Renal pelvis (tissue), 4 donors: ENCODE results near the gene ZBTB20. TPM values are rescaled to one million over a fixed set of nuclear protein-coding genes. Genes with fewer than 3 reads are reported as not detected.

Experiments used
- DNase-seq: peaks from one replicate; pipeline ENCODE4 v3.0.0-alpha.2; 2013
- polyA plus RNA-seq, 3 donors: library from polyadenylated mRNA; unstranded; fragments of 120-200 nt; gene quantifications; one replicate each; pipeline ENCODE4 v1.2.1, GENCODE V29; 2013; ENCODE audit not compliant: insufficient read length in 3 of 3

ZBTB20 gene
- polyA plus RNA-seq, 3 donors: 4.4 to 6.3 (median 5.9) TPM

DNA sequence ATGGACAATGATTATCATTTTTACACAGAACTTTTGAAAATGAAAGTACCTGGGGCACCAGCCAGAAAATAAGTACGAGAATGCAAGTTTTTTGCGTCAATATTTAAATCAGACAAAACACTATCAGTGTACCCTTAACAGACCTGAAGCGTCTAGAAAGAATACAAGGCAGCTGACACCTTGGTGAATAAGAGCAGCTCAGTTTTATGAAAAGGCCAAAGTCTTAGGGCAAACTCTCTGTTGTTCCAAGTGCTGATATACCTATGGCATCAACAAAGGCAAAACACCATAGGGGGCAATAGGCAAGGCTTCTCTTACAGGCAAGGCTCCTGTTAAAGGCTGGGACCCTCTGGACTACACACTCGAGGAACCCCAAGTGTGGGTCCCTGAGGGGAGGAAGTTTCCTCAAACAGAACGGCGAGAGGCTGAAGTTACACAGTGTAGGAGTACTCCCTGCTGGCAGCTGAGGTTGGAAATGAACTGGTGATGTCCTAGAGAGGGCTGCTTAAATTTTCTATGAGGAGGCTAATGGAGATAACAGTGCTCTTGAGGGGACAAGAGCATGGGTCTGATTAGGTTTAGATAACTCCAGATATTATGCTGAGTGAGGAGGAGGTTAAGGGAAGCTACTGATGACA, 562.2 kb downstream of the ZBTB20 start:
- no peak for DNase-seq

DNA sequence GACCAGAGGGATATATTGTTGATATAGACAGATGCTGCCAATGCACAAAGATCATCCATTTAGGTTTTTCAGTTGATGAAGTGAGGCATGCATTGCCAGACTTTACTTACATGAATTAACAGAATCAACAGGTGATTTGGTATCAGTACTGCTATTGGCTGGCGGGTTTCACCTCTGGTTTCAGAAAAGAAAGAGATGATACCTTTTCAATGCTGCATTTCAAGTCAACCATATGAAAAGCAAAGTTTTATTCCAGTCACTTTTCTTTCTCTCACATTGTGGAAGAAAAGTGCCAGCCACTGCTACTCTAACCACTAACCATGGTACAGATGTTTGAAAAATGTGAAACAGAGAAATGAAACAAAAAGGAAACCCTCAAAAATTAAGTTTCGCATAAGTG, 564.2 kb downstream of the ZBTB20 start:
- no peak for DNase-seq

DNA sequence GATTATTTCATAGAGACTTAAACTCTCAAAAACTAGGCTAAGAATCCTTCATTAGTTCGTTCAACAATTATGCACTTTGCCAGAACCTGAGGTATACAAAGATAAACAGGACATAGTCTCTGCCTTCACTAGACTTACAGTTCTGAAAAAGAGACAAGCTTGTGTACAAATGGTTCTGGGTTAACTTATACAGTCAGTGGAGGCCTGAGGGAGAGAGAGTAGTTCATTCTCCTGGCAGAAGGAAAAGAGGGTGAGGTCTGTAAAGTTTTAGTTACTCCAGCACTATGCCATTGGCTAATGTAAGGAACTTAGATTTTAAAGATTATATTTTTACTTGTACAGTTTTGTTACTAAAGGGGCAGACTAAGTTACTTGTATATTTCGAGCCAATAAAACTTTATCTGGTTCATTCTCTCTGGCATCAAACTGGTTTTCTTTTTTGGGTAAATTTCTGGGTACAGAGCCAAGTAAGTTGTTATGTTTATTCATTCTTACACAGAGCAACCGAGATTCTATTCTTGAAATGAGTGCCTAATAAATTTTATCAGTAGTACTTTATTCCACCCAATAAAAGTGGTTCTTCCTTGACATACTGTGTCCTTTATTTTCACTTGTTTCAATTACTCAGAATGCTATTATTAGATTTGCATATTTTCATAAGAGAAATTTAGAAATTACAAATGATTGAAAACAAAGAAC, 574.6 kb downstream of the ZBTB20 start:
- DNase-seq: no peak

DNA sequence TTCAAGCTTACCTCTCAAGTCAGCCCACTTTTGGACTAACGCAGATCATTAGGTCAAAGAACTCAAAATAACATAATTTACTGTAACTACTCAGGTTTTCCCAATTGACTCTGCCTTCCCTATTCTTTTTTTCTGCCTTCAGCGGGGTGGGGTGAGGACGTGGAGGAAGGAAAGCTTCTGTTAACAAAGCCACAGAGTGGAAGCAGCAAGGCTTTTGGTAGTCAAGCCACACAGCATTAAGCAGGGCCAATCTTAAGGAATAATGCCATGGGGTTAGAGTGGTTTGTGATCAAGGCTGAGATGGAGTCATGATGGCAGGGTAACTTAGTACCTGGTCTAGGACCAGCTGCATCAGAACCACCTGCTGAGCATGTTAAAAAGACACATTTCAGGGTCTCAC, 575.7 kb downstream of the ZBTB20 start:
- DNase-seq: no peak

DNA sequence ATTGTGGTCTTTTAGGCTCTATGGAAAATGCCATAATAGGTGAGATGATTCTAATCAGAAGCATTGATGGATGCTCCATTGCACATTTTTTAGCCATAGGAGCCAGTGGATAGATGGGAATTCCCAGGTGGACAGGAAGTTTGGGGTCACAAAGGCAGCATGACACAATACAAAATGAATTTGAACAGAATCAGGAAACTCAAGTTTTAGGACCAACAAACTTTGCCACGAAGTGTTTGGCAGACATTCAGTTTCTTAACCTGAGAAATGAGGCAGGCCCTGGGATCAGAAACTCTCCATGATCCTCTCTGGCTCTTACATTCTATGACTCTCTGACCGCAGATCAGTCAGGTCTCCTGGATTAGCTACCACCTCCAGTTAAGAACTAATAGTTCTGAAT, 577.9 kb downstream of the ZBTB20 start:
- DNase-seq: no peak

DNA sequence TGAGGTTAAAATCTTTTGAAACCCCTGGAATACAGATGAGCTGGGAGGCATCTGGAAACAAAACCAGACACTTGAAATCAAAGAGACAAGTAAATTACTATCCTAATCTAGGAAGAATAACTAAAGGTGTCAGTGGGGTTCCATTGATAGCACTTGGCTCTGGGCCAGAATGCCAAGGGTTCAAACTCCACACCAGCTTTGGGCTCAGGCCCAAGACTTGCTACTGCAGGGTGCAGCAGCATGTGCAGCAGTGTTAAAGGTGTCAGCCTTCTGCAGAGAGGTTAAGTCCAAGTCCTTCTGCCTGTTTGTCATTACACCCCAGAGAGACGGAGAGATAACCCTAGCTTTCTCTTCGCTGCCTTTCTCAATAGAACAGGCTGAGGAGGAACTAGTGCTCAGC, 579.3 kb downstream of the ZBTB20 start:
- no peak for DNase-seq

DNA sequence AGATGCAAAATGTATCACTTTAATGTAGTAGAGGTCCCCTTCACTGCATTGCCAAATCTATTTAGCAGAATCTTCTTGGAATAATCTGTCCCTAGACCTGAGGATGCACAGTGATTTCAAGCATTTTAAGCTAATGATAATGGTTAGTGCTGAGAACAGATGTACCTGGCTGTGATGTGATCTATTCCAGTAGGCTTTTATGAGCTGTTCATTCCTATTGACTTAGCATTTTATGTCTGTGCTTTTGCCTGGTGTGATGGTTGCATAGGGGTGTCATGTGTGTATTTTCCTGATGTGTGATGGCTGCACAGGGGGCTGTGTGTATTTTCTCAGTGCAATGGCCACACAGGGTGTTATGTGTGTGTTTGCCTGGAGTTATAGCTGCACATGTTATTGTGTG, 580.3 kb downstream of the ZBTB20 start:
- DNase-seq: no peak

DNA sequence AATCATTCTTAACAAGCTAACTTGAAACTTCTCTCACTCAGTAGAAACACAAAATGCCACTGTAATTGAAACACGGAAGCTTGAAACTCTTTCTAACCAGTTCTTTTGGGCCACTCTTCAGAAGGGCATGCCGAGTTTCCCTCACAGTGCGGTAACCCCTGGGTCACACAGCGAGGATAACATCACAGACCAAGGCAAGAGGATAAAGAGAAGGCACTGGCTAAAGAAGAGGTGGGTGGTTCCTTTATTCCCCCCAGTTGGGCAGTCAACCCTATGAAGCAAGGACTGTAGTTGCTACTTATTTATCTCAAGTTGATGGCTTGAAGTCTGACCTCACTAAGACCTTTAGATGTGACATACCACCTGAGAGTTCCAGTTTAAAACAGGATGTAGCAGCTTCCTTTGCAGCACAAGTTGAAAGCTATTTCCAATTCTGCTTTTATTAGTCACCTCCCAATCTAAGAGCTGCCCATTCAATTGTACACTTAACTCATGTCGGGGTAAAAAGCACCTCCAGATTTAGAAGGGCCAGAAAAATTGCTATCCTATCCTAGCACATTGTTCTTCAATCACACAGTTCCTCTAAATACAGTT, 580.8 kb downstream of the ZBTB20 start:
- DNase-seq: no peak

DNA sequence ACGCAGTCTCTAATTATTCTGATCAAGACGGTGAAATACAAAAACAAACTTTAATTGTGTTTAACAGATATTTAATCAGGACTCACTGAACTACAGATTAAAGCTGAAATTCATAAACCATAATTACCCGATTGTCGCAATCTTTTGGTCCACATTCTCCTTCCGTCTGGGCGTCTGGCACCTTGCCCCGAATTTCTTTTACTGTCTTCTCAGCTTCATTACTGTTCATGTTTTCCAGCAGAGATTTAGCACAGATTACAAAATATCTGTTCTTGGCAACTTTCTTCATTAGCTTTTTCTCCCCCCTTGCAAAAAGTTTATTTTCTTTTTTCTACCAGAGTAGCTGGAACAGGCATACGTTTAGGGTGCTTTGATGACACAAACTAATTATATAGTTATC, 581.9 kb downstream of the ZBTB20 start:
- DNase-seq: no peak

DNA sequence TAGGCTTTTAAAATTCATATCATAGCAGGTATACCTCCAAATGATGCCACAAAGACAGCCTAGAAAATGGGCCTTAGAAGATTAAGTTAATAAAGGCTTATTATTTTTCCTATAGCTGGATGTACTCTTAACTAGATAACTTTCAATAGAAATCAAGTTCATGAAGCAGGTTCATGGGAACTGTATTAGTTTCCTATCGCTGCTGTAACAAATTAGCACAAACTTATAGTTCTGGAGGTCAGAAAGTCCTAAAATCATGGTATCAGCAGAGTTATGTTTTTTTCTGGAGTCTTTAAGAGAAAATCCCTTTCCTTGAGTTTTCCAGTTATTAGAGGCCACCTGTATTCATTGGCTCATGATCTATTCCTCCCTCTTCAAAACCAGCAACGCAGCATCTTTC, 583.4 kb downstream of the ZBTB20 start:
- no peak for DNase-seq

DNA sequence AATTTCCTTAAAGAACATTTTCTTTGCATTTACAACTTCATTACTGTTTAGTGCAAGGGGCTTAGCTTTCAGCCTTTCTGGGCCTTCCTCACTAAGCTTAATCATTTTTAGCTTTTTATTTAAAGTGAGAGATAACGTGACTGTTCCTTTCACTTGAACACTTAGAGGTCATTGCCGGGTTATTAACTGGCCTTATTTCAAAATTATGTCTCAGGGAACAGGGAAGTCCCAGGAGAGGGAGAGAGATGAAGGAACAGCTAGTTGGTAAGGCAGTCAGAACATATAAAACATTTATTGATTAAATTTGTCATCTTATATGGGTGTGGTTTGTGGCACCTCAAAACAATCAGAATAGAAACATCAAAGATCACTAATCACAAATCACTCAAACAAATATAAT, 584.5 kb downstream of the ZBTB20 start:
- DNase-seq: no peak

DNA sequence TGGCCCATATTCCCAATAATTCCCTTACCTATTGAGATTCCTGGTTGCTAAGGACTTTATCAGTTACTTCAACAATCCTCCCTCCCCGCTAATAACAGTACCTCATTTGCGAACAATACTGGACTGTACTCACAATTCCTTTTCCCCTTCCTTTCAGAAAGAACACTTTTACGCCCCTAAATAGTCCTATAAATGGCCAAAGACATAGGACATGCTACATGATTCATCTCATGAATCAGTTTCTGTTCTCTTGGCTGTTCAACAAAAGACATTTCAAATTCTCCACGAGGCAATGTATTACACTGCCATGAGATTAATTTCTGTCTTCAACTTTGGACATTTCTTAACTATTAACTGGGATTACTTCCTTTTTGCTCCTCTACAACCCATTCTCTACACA, 588.8 kb downstream of the ZBTB20 start:
- DNase-seq: no peak

DNA sequence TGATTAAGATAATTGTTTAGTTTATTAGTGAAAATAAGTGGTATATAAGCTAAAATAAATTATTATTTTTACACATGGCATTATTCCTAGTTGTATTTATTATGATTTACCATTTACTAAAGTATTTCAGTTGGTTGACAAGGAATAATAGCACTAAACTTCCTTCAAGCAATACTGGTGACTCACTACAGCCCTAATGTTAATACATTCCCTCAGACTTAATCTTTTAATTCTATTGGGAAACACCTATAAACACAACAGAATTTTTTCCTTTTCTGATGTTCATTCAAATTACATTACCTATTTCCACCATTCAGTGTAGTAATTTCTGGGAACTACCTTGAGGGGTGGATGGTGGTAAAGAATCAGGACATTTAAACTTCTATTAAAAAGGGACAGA, 589.3 kb downstream of the ZBTB20 start:
- no peak for DNase-seq

DNA sequence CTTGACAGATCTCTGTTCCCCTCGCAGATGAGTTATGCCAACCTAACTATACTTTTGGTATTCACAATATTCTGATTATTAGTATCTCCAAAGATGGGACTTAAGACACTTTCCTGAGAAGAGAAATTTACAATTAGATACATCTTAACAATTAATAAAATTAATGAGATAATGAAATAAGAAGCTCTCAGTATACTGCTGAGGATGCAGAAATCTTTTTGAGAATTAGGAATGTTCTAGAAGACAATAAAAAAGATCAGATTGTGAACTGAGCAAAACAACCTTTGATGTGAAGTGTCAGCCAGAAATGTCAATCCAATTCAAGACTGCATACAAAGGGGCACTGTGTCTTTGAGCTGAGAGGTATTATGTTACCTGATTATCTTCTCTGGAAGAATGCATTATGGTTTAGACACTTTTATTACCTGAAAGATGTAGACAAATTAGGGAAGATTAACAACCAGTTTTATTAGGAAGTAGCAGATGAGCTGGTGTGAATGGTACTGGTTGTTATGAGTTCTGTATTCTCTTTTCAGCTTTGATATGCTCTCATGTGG, 590.4 kb downstream of the ZBTB20 start:
- peak; percentile 36 for DNase-seq

DNA sequence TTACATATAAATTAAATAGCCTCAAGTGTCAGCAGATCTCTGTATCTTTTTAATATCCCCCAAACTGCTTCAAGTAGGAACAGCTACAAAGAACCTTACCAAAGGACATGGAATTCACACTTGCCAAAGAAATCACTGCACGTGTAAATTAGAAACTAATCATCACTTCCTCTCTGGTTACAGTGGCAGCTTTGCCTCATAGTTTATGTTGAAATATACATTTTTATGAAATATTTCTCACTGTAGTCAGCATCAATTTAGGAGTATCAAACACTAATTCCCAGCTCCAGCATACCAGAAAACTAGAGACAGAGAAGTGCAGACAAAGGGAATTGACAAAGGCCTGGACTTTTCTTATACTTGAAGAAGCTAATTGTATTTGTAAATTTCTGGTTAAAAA, 592.4 kb downstream of the ZBTB20 start:
- no peak for DNase-seq

DNA sequence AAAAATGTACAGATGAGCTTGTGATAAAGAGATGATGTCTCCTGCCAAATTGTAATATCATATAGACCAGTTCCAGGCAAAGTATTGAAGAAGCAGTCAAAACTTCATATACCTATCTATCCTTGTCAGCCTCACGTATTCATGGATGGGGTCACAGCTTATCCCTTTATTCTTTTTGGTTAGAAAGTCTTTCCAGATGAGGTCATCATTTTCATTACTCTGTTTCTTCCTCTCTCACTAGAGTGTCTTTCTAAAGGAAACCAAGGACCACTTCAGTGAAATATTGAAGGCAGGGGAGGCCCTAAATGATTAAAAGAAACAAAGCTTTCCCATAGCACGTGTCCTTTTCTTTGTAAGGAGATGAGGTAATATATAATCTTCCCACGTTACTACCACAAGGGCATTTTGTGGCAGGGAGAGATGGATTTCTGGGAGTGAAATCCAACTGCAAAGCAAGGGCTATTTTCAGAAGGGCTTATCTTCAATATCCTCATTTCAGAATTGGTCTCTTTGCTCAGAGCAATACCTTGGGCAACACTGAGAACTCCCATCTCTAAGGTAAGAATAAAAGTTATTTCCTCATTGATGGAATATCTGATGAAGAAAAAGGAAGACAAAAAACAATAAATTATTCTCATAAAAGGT, 593.0 kb downstream of the ZBTB20 start:
- DNase-seq: no peak

DNA sequence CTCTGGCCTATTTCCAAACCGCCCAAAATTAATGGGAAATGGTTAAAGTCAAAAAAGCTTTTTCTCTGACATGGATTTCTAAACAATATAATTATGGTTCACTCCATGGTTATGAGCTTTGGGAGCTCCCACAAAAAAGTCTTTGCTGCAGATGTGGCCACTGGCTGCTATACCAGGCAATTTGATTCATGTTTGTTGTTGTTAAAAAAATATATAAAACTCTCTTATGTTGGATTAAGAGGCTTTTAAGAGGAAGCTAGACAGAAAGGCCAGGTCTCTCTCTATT, 594.6 kb downstream of the ZBTB20 start:
- no peak for DNase-seq

DNA sequence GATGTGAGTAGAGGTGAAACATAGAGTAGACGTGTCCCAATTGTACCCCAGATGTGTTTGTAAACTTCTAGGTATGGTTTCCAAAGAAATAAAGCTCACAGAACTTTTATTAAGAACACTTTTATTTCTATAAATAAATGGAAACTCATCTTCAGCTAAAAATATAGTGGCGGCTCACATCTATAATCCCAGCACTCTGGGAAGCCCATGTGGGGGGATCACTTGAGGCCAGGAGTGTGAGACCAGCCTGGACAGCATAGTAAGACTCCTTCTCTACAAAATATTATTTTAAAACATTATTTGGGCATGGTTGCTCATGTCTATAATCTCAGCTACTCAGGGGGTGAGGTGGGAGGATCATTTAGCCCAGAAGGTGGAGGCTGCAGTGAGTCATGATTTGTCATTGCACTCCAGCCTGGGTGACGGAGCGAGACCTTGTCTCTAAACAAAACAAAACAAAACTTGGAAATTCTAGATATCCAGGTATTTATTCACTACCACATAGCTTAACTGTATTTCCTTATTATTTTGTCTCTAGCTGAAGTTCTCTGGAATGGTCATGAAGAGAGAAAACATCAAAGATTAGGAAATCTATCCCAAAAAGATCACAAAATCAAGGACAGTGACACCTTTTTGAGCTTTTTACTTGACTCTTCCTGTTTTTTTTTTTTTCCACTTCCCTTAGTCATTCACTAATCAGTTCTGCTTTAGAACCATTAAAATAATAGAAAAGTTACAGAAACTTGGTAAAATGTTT, 595.1 kb downstream of the ZBTB20 start:
- peak; percentile 14 for DNase-seq

DNA sequence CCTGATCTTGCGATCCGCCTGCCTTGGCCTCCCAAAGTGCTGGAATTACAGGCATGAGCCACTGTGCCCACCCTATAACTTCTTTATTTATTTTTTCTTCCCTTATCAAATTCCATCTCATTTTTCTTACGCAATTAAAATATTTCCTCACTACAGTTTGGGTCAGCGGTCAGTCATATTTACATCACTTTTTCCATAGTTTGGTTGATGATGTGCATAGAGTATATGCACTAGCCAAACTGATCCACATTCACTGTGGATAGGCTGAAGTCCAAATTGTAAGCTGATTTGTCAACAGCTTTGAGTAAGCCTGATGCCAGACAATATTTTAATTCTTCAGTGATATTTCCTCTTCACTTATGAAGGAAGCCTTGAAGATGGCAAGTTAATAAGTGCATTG, 596.9 kb downstream of the ZBTB20 start:
- DNase-seq: no peak

DNA sequence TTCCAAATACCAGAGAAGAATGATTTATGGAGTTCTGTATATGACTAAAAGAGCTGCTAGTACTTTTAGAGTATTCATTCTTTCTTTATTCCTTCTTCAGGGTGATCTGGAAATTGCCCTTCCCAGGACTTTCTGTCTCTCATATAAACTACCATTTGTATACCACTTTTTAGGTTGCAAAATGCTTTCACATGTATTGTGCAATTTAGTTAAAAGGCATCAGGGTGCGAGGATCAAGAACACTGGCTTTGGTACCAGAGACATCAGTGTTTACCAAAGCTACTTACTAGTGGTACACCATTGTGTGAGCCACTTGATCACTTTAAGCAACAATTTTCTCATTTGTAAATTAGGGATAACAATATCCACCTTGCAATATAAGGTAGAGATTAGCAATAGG, 601.9 kb downstream of the ZBTB20 start:
- no peak for DNase-seq

DNA sequence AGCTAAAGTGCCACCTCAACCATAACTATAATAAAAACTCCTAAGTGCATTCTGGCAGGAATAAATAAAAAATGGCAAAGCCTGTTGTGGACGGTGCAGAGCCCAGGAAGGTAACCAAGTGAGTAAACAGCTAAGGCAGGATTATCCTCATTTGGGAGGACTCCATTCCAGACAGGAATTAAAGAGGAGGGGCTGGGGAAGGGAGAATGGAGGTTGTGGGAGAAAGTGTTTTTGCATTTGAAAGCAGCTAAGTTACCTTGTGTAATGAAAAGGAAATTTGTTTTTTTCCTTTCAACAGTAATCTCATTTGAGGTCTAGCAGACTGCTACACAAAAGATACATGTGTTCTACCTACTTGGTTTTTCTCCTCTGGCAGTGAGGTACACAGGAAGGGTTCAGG, 604.7 kb downstream of the ZBTB20 start:
- no peak for DNase-seq

DNA sequence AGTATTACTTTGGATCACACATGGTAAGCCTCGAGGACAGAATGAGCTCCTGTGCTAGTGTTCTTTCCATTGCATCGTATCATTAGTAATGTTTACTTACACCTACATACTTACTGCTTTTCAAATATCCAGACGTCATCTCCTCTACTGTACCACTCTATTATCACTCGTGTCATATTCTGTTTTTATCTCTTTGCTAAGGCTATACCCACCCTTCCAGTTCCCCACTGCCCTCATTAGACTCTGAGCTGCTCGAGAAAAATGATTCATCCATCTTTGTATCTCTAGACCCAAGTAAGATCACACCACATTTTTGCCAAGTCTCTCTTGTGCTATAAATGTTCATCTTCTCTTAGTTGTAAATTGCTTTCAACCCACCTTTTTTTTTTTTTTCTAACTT, 607.6 kb downstream of the ZBTB20 start:
- DNase-seq: no peak
